Activated T-cell treated with anti-CD3 and anti-CD28 coated beads for 48 hours (primary cell): ENCODE measurements around the gene C16orf78.

ENCODE experiments used
- DNase-seq: peaks from one replicate; pipeline ENCODE4 v3.0.0-alpha.2; 2020; ENCODE audit warnings: low read depth

The C16orf78 gene

GRCh38 chr16:49396206-49396720, 22.7 kb downstream of the C16orf78 start:
- DNase-seq = no peak

- DNase-seq = no peak
These were observed 25.2 kb downstream of the C16orf78 start for GRCh38 chr16:49398761-49399160.

- no peak for DNase-seq
These were observed 26.2 kb downstream of the C16orf78 start for GRCh38 chr16:49399594-49400364.

GRCh38 chr16:49400611-49401010, 27.0 kb downstream of the C16orf78 start:
- DNase-seq = no peak

- no peak for DNase-seq
These were observed 31.5 kb downstream of the C16orf78 start for GRCh38 chr16:49405123-49405522.

- DNase-seq = no peak
These were observed 31.9 kb downstream of the C16orf78 start for GRCh38 chr16:49405530-49405929.

GRCh38 chr16:49407873-49408550, 34.4 kb downstream of the C16orf78 start:
- peak; percentile 66 for DNase-seq

GRCh38 chr16:49409121-49409520, 35.5 kb downstream of the C16orf78 start:
- no peak for DNase-seq

- DNase-seq = no peak
These were observed 36.6 kb downstream of the C16orf78 start for GRCh38 chr16:49410226-49410625.

GRCh38 chr16:49411121-49411970, 37.7 kb downstream of the C16orf78 start:
- no peak for DNase-seq

- no peak for DNase-seq
These were observed 41.1 kb downstream of the C16orf78 start for GRCh38 chr16:49414671-49415070.

GRCh38 chr16:49415083-49415482, 41.5 kb downstream of the C16orf78 start:
- no peak for DNase-seq

- no peak for DNase-seq
These were observed 42.5 kb downstream of the C16orf78 start for GRCh38 chr16:49416001-49416675.

- no peak for DNase-seq
These were observed 43.8 kb downstream of the C16orf78 start for GRCh38 chr16:49417354-49417753.

- no peak for DNase-seq
These were observed 45.4 kb downstream of the C16orf78 start for GRCh38 chr16:49419006-49419405.

- no peak for DNase-seq
These were observed 46.3 kb downstream of the C16orf78 start for GRCh38 chr16:49419862-49420261.

- no peak for DNase-seq
These were observed 49.3 kb downstream of the C16orf78 start for GRCh38 chr16:49422896-49423295.

GRCh38 chr16:49424961-49425360, 51.4 kb downstream of the C16orf78 start:
- DNase-seq = no peak

GRCh38 chr16:49427771-49428170, 54.2 kb downstream of the C16orf78 start:
- DNase-seq = no peak

GRCh38 chr16:49428808-49429207, 55.2 kb downstream of the C16orf78 start:
- no peak for DNase-seq

- no peak for DNase-seq
These were observed 57.4 kb downstream of the C16orf78 start for GRCh38 chr16:49431040-49431439.
